GM12872 (cell line): ENCODE measurements around the gene ACTN4.

Experiments used
- CTCF ChIP-seq: IDR thresholded peaks from 3 replicates; pipeline ENCODE4 v1.5.1; 2011; ENCODE audit warnings: low read depth, mild to moderate bottlenecking, low read length, moderate library complexity; ENCODE audit not compliant: insufficient read depth

ACTN4 gene

GRCh38 chr19:38740932-38741331 is 93.5 kb downstream of the ACTN4 start:
- no peak for TF ChIP-seq CTCF

GRCh38 chr19:38741670-38742069 is 94.2 kb downstream of the ACTN4 start:
- no peak for TF ChIP-seq CTCF

GRCh38 chr19:38742296-38742695 is 94.8 kb downstream of the ACTN4 start:
- TF ChIP-seq CTCF: no peak

- TF ChIP-seq CTCF: no peak
These were observed 95.5 kb downstream of the ACTN4 start for GRCh38 chr19:38742906-38743305.

GRCh38 chr19:38743394-38744297 is 96.2 kb downstream of the ACTN4 start:
- TF ChIP-seq CTCF: no peak

GRCh38 chr19:38744298-38744681 is 96.8 kb downstream of the ACTN4 start, which contains the start of gene CAPN12:
TSS of gene CAPN12 (minus strand) at chr19:38744474. CDS start at chr19:38744165, 309 bp downstream.
- TF ChIP-seq CTCF: no peak

- no peak for TF ChIP-seq CTCF
These were observed 97.4 kb downstream of the ACTN4 start for GRCh38 chr19:38744874-38745273.
